Karpas-422 (cell line): ENCODE results near the gene DUOX1. TPM values are rescaled to one million over a fixed set of nuclear protein-coding genes. Genes with fewer than 3 reads are reported as not detected.

Experiments
- DNase-seq: peaks from one replicate; pipeline ENCODE4 v3.0.0-alpha.2; 2015
- H2AFZ ChIP-seq: fragments of 200-600 bp; sonication (generic); 2 replicates; pipeline ENCODE4 v1.6.1; 2014; ENCODE audit warnings: antibody characterized with exemption, low read length, mixed read lengths
- H3K27ac ChIP-seq: fragments of 200-600 bp; sonication (generic); 2 replicates; pipeline ENCODE4 v1.5.1; 2014; ENCODE audit warnings: mild to moderate bottlenecking, low read length, moderate library complexity
- H3K27me3 ChIP-seq: fragments of 200-600 bp; sonication (generic); 2 replicates; pipeline ENCODE4 v1.6.1; 2014; ENCODE audit warnings: low read length, mixed read lengths
- H3K36me3 ChIP-seq: fragments of 200-600 bp; sonication (generic); 2 replicates; pipeline ENCODE4 v1.6.1; 2014; ENCODE audit warnings: low read length, mixed read lengths; ENCODE audit not compliant: insufficient read depth
- H3K4me1 ChIP-seq: fragments of 200-600 bp; sonication (generic); 2 replicates; pipeline ENCODE4 v1.6.1; 2014; ENCODE audit warnings: mild to moderate bottlenecking, low read length, mixed read lengths
- H3K4me2 ChIP-seq: fragments of 200-600 bp; sonication (generic); 2 replicates; pipeline ENCODE4 v1.6.1; 2014; ENCODE audit warnings: low read length, low read depth, mild to moderate bottlenecking; ENCODE audit not compliant: poor library complexity, severe bottlenecking
- H3K4me3 ChIP-seq: fragments of 200-600 bp; sonication (generic); 2 replicates; pipeline ENCODE4 v1.5.1; 2014; ENCODE audit warnings: mild to moderate bottlenecking, antibody characterized with exemption, low read length, mixed read lengths
- H3K79me2 ChIP-seq: fragments of 200-600 bp; sonication (generic); 2 replicates; pipeline ENCODE4 v1.6.1; 2014; ENCODE audit warnings: mild to moderate bottlenecking, low read length, mixed read lengths
- H3K9ac ChIP-seq: fragments of 200-600 bp; sonication (generic); 2 replicates; pipeline ENCODE4 v1.6.0; 2014; ENCODE audit warnings: low read length
- H3K9me2 ChIP-seq: fragments of 200-600 bp; sonication (generic), shearing (Covaris generic); replicated peaks from 2 replicates; pipeline ENCODE4 v1.6.0; 2014; ENCODE audit warnings: mild to moderate bottlenecking, low read length, moderate library complexity; ENCODE audit not compliant: insufficient read depth
- H3K9me3 ChIP-seq: fragments of 300-700, 200-600 bp; sonication (generic); 2 replicates; pipeline ENCODE4 v1.6.1; 2014; ENCODE audit warnings: low read length, mixed read lengths
- H4K20me1 ChIP-seq: fragments of 200-600 bp; sonication (generic); 2 replicates; pipeline ENCODE4 v1.6.1; 2014; ENCODE audit warnings: mild to moderate bottlenecking, antibody characterized with exemption, low read length, low read depth; ENCODE audit not compliant: insufficient read depth
- total RNA-seq: library from RNA; depleted of rRNA; stranded (reverse); fragments of >200 nt; shearing (Covaris generic); gene quantifications from 2 replicates; pipeline ENCODE4 v1.2.3, GENCODE V29; 2014; ENCODE audit warnings: low replicate concordance

Gene DUOX1
- total RNA-seq, 1 experiment from 2014 or later = not detected

DNA sequence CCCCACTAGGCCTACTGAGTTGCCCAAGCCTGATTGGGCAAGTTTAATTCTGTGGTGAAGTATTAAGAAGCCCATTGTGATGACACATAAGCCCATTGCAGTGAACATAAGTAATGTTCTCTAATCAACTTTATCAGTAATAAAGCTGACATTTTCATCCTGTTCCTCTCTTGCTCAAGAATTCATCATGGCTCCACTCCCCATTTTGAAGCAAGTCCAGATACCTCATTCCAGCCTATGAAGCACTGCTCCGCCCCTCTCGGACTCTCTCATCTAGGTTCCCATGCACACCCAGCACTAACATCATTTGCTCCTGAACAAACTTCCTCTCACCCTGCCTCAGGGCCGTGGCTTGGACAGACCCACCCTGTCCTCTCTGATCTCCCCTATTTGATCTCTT lies 47.5 kb downstream of the DUOX1 start:
- Histone ChIP-seq H3K4me3 (no peak overlapping the region), H3K9me3 (no peaks in the 10 kb centered on the region), H2AFZ (no peak overlapping the region), H3K9me2 (no peaks in the 10 kb centered on the region), H3K36me3 (peaks cover 18% of the 10 kb centered on the region; the same call in 1 of the 2 replicates), H4K20me1 (no peaks in the 10 kb centered on the region), H3K79me2 (peaks cover 57% of the 10 kb centered on the region), H3K4me1 (peaks cover 73% of the 10 kb centered on the region), H3K27ac (peak overlapping the region; percentile 48), H3K27me3 (no peaks in the 10 kb centered on the region), H3K9ac (no peak overlapping the region), H3K4me2 (no peak overlapping the region)
- DNase-seq = no peak

DNA sequence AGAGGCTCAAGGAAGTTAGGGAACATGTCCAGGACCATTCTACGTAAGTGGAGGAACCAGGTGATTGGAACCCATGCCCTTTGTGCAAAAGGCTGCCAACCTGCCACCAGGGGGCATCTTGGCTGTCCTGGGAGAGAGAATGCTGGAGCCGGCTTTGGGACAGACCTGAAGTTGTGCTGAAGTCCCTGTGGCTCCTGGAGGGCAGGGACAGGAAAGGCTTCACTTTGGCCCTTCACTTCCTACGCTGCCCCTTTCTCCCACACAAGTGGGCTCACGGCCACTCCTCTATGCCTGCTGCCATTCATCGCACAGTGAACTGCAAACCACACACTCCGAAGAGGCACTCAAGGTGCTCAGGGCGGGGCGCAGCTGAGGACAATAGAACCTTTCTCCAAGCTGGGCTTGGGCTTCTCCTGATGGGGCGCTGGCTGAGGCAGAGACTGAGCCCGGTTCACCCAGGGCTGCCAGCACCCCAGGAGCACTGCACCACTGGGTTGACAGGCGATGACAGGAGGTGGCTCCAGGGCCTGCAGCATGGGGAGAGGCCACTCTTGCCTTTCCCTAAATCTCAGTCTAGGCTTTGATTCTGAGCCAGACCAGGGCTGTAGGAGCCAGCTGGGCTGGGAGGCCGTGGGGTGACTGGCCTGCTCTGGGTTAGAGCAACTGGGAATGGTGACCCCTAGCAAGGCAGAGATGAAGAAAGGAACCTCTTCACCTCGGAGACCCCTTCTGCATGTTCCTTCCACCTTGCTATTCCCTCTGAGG lies 49.6 kb downstream of the DUOX1 start:
- 0 out of 2 replicates have a peak overlapping the region, but pooled peaks have one; percentile 74 for H3K27ac ChIP-seq
- no peak overlapping the region for H3K9ac ChIP-seq
- H4K20me1 ChIP-seq = no peaks in the 10 kb centered on the region
- no peak overlapping the region for H3K4me3 ChIP-seq
- no peak overlapping the region for H2AFZ ChIP-seq
- H3K4me2 ChIP-seq = no peak overlapping the region
- peaks cover 72% of the 10 kb centered on the region for H3K79me2 ChIP-seq
- H3K9me3 ChIP-seq = no peaks in the 10 kb centered on the region
- peak; percentile 76 for DNase-seq
- H3K4me1 ChIP-seq = peaks cover 73% of the 10 kb centered on the region
- peaks cover 18% of the 10 kb centered on the region; the same call in 1 of the 2 replicates for H3K36me3 ChIP-seq
- no peaks in the 10 kb centered on the region for H3K27me3 ChIP-seq
- H3K9me2 ChIP-seq = no peaks in the 10 kb centered on the region

DNA sequence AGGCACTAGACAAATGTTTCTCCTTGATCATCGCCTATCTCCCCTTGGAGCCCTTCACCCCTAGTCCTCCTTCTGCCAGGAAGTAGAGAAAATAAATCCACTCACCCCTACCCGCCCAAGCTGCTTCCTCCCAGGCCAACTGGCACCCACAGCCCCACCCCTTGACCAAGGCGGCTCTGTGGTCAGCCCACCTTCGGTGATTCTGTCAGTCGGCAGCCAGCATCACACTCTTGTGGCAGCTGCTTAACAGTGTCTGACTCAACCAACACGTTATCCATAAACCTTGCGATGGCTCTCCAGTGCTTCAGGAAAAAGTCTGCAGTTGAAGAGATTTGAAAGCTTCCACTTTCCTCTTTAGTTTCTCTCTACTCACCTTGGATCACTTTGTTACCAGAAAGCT lies 50.4 kb downstream of the DUOX1 start:
- 0 out of 2 replicates have a peak, but pooled peaks cover 2% of the 10 kb centered on the region for H4K20me1 ChIP-seq
- H3K9me3 ChIP-seq = no peaks in the 10 kb centered on the region
- no peak overlapping the region for H3K4me2 ChIP-seq
- H3K27me3 ChIP-seq = no peaks in the 10 kb centered on the region
- peaks cover 80% of the 10 kb centered on the region for H3K79me2 ChIP-seq
- peak overlapping the region; percentile 74; the same call in 1 of the 2 replicates for H3K27ac ChIP-seq
- DNase-seq = no peak
- H3K4me1 ChIP-seq = peaks cover 73% of the 10 kb centered on the region
- H3K36me3 ChIP-seq = peaks cover 18% of the 10 kb centered on the region; the same call in 1 of the 2 replicates
- no peak overlapping the region for H3K9ac ChIP-seq
- H2AFZ ChIP-seq = no peak overlapping the region
- H3K4me3 ChIP-seq = no peak overlapping the region
- no peaks in the 10 kb centered on the region for H3K9me2 ChIP-seq

DNA sequence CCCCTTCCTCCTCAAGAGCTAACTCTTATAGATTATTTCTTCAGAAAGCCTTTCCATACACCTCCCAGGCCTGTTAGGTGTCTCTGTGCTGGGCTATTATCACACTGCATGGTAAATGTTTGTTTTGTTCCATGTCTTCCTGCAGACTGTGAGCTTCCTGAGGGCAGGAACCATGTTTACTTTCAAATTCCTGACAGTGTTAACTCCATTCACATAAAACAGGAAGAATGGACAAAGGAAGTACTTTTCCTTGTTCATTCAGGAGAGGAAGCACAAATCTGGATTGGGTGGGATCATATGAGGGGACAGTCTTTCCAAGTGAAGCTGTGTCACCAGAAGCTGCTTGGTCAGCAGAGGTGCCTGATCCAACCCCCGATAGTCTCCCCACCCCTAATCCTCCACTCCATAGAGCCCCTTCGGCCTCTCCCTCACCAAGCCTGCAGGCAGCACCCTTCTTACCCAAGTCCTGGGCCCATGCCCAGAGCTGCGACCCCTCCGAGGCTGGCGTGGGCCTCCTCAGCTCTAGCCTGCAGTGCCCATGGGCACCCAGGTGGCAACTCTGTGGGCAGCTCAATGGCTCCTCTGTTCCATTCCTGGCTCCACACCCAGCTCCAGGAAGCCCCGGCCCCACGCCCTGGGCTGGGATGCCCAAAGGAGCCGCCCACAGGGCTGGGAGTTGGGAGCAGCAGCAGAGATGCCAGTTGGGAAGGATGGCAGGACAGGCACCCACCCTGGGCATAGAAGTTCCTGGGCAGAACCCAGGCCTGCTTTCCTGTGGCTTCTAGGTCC lies 51.0 kb downstream of the DUOX1 start:
- peaks cover 73% of the 10 kb centered on the region for H3K4me1 ChIP-seq
- no peak overlapping the region for H3K4me3 ChIP-seq
- peaks cover 18% of the 10 kb centered on the region; the same call in 1 of the 2 replicates for H3K36me3 ChIP-seq
- no peaks in the 10 kb centered on the region for H3K9me2 ChIP-seq
- no peaks in the 10 kb centered on the region for H3K27me3 ChIP-seq
- no peak for DNase-seq
- peaks cover 87% of the 10 kb centered on the region for H3K79me2 ChIP-seq
- H3K9me3 ChIP-seq = no peaks in the 10 kb centered on the region
- no peak overlapping the region for H2AFZ ChIP-seq
- no peak overlapping the region for H3K4me2 ChIP-seq
- no peak overlapping the region for H3K9ac ChIP-seq
- H4K20me1 ChIP-seq = 0 out of 2 replicates have a peak, but pooled peaks cover 6% of the 10 kb centered on the region
- H3K27ac ChIP-seq = peak overlapping the region; percentile 74; the same call in 1 of the 2 replicates

- Histone ChIP-seq H3K9ac (peak overlapping the region; percentile 44), H4K20me1 (0 out of 2 replicates have a peak, but pooled peaks cover 6% of the 10 kb centered on the region), H2AFZ (no peak overlapping the region), H3K4me1 (peaks cover 73% of the 10 kb centered on the region), H3K4me3 (no peak overlapping the region), H3K9me2 (no peaks in the 10 kb centered on the region), H3K27me3 (no peaks in the 10 kb centered on the region), H3K36me3 (peaks cover 18% of the 10 kb centered on the region; the same call in 1 of the 2 replicates), H3K27ac (peak overlapping the region; percentile 74), H3K9me3 (no peaks in the 10 kb centered on the region), H3K4me2 (peak overlapping the region; percentile 18), H3K79me2 (peaks cover 90% of the 10 kb centered on the region)
- DNase-seq = peak; percentile 55
Measured at GRCh38 chr15:45181491-45182285, 51.9 kb downstream of the DUOX1 start.

GRCh38 chr15:45182996-45183395 lies 53.2 kb downstream of the DUOX1 start:
- Histone ChIP-seq H3K4me3 (no peak overlapping the region), H3K9ac (0 out of 2 replicates have a peak overlapping the region, but pooled peaks have one; percentile 80)

DNA sequence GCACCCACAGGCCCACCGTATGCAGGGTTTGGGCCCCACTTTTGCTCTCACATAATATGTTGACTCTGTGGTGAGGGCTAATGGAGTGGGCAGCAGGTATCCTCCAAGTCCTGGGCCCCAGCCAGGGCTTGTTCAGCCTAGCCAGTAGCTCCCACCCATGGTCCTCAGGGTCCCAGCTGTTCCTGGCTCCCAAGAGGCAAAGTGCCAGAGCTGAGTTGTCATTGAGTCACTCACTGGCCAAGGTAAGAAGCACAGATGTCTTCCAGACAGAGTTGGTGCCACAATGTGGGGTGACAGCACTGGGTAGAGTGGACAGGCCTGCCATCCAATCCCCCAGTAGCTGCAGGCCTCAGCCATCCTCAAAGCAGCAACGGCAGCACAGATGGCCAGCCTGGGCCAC lies 53.7 kb downstream of the DUOX1 start:
- no peak for DNase-seq
- no peaks in the 10 kb centered on the region for H3K9me2 ChIP-seq
- H3K4me3 ChIP-seq = no peak overlapping the region; the same call in 1 of the 2 replicates
- H3K79me2 ChIP-seq = peaks cover 95% of the 10 kb centered on the region
- H3K36me3 ChIP-seq = 0 out of 2 replicates have a peak, but pooled peaks cover 11% of the 10 kb centered on the region
- H3K9ac ChIP-seq = peak overlapping the region; percentile 80; the same call in 1 of the 2 replicates
- H3K4me2 ChIP-seq = peak overlapping the region; percentile 97
- no peaks in the 10 kb centered on the region for H3K27me3 ChIP-seq
- no peak overlapping the region for H2AFZ ChIP-seq
- no peaks in the 10 kb centered on the region for H3K9me3 ChIP-seq
- H4K20me1 ChIP-seq = 0 out of 2 replicates have a peak, but pooled peaks cover 6% of the 10 kb centered on the region
- H3K4me1 ChIP-seq = peaks cover 69% of the 10 kb centered on the region
- H3K27ac ChIP-seq = peak overlapping the region; percentile 74

More at GRCh38 chr15:45182996-45183395, 53.2 kb downstream of the DUOX1 start:
- Histone ChIP-seq H3K9me2 (no peaks in the 10 kb centered on the region), H4K20me1 (0 out of 2 replicates have a peak, but pooled peaks cover 6% of the 10 kb centered on the region), H3K79me2 (peaks cover 90% of the 10 kb centered on the region), H2AFZ (no peak overlapping the region), H3K4me1 (peaks cover 64% of the 10 kb centered on the region), H3K4me2 (peak overlapping the region; percentile 97), H3K27me3 (no peaks in the 10 kb centered on the region), H3K36me3 (peaks cover 11% of the 10 kb centered on the region; the same call in 1 of the 2 replicates), H3K27ac (peak overlapping the region; percentile 74), H3K9me3 (no peaks in the 10 kb centered on the region)
- peak; percentile 54 for DNase-seq
